Activated T-cell treated with anti-CD3 and anti-CD28 coated beads for 1 hour (primary cell): ENCODE data around the gene TEN1.
"Not testable (repeated sequence)": the region's sequence is repeated elsewhere in the genome, so short reads cannot be mapped to it uniquely, and the experiment has no call there.

Experiments used
- DNase-seq: peaks from one replicate; pipeline ENCODE4 v3.0.0-alpha.2; 2020; ENCODE audit warnings: low read depth

Gene TEN1

GRCh38 chr17:76025294-76025693 lies 46.3 kb downstream of the TEN1 start:
- DNase-seq = no peak

- no peak for DNase-seq
Observed at GRCh38 chr17:76026714-76027158, 47.7 kb downstream of the TEN1 start.

GRCh38 chr17:76027159-76027839 lies 48.3 kb downstream of the TEN1 start, which contains the start of gene EVPL:
Gene EVPL (minus strand): TSS chr17:76027306. CDS start chr17:76027198, 108 bp downstream.
- DNase-seq = no peak

DNA sequence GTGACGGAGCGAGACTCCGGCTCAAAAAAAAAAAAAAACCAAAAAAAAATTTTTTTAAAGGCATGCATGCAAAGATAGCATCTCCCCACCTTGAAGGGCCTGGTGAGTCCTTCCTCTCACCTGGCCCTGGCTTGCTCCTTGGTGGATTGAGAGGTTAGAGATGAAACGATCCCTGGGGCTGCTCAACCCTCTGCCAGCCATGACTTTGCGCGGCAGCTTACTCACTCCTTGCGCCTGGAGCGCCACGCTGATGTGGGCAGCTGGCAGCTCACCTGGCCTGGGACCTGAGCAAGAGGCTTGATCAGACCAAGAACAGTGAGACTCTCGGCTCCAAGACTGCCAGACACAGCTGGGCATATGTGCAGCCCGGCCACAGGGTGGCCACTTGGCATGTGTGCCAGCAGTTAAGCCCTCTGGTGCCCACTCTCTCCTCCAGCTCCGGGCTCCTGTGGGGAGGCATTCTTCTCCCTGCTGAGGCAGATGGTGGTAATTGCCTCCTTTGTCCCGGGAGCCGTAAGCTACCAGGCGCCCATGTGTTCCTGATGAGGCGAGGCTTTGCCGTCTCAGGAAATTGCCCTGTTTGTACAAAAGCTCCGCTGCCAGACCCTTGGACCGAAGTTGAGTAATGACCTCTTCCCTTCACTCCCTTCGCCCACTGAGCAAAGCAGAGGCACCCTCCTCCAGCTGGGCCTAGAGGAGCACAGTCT lies 53.2 kb downstream of the TEN1 start:
- DNase-seq = no peak

DNA sequence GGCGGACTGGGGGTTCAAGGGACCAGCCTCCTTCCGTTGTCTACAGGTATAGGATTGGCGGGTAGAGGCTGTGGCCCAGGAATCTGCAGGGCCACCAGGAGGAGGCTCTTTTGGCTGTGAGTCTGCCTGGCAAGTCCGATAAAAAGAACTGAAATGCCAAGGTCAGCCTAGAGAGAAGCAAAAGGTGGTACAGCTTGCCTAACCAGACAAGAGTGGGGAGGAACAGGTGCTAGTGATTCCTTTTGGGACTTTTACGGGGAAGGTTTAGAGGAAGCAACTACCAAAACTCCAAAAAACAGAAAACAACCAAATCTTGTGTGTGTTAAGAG lies 53.7 kb downstream of the TEN1 start:
- no peak for DNase-seq

- no peak for DNase-seq
Observed at GRCh38 chr17:76033139-76033538, 54.1 kb downstream of the TEN1 start.

GRCh38 chr17:76034428-76035350 lies 55.6 kb downstream of the TEN1 start:
- DNase-seq = no peak

GRCh38 chr17:76036497-76037261 lies 57.6 kb downstream of the TEN1 start:
- DNase-seq = no peak

- no peak for DNase-seq
Observed at GRCh38 chr17:76038050-76038449, 59.0 kb downstream of the TEN1 start.

- DNase-seq = no peak
Observed at GRCh38 chr17:76039121-76039520, 60.1 kb downstream of the TEN1 start.

DNA sequence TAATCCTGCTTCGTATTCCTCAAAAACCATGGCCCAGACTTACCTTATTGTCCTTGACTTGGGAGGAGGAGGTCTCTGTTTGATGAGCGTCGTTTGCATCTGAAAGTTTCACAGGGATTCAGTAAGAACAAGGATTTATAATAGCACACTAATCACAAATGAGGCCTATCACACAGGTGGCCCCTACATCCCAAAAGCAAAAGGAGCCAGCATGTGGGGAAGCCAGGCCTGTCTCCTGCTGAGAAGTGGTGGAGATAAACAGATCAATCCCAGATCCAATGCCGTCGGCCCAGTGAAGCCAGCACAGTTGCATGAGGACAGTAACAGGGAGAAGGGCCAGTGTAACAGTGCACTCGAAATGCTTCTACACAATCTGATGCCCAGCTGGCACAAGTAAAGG lies 61.3 kb downstream of the TEN1 start:
- DNase-seq = no peak

DNA sequence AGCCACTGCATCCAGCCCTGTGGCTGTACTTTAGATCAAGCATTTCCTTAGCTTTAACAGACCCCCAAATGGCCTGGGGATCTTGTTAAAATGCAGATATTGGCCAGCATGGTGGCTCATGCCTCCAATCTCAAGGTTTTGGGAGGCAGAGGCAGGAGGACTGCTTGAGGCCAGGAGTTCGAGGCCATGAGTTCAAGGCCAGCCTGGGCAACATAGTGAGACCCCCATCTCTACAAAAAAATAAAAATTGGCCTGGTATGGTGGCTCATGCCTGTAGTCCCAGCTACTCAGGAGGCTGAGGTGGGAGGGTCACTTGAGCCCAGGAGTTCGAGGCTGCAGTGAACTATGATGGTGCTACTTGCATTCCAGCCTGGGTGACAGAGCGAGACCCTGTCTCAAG lies 63.8 kb downstream of the TEN1 start:
- not testable (repeated sequence) for DNase-seq

DNA sequence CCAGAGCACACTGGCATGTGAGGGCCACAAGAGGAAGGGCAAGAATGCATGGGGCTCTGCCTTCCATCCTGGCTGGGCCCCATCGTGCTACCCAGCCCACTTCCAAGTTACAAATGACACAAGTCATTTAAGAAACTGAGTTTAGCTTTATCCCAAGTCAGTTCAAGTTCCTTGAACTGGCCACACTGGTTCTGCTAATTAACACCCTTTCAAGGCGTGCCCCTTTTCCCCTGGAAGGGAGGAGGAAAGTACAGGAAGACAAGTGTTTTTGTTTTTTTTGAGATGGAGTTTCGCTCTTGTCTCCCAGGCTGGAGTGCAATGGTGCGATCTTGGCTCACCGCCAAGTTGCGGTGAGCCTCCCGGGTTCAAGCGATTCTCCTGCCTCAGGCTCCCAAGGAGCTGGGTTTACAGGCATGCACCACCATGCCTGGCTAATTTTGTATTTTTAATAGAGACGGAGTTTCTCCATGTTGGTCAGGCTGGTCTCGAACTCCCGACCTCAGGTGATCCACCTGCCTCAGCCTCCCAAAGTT lies 65.5 kb downstream of the TEN1 start:
- not testable (repeated sequence) for DNase-seq

GRCh38 chr17:76046064-76046463 lies 67.0 kb downstream of the TEN1 start:
- no peak for DNase-seq

DNA sequence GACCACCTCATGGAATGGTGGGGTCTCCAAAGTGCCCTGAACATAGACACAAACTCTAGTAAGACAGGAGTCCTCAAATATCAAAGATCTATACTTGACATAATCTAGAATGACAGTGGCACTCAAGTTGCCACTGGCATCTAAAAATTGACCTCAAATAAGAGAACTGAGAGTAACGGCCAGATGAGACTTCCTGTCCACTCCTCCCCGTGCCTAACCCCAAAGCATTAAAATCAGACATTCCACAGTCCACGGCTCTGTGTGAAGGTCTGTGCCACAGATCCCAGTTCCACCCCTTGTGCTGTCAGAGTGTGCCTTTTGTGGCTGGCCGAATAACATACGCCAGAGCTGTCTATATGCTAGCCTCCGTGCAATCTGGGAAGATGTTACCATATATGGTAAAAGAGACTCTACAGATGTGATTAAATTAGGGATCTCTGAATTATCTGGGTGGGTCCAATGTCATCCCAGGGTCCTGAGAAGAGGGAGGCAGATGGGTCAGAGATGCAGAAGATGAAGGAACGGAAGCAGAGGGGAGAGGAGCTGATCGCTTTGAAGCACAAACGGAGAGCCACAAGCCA lies 69.1 kb downstream of the TEN1 start:
- DNase-seq = no peak

DNA sequence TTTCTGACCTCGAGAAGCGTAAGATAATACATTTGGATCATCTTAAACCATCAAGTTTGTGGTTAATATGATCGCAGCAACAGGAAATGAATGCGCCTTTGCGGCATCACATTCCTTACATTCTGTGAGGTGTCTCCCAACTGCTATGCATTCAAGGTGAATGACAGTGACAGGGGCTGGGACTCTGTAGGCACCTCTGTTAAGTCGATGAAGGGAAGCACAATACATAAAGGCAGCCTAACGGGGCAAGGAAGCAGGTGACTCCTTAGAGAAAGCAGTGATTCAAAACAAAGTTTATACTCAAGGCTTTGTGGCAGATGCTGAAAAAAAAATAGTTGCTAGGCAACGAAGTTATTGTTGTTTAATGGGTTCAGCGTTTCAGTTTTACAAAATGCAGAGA lies 69.7 kb downstream of the TEN1 start:
- no peak for DNase-seq

GRCh38 chr17:76049239-76049638 lies 70.2 kb downstream of the TEN1 start:
- DNase-seq = no peak

DNA sequence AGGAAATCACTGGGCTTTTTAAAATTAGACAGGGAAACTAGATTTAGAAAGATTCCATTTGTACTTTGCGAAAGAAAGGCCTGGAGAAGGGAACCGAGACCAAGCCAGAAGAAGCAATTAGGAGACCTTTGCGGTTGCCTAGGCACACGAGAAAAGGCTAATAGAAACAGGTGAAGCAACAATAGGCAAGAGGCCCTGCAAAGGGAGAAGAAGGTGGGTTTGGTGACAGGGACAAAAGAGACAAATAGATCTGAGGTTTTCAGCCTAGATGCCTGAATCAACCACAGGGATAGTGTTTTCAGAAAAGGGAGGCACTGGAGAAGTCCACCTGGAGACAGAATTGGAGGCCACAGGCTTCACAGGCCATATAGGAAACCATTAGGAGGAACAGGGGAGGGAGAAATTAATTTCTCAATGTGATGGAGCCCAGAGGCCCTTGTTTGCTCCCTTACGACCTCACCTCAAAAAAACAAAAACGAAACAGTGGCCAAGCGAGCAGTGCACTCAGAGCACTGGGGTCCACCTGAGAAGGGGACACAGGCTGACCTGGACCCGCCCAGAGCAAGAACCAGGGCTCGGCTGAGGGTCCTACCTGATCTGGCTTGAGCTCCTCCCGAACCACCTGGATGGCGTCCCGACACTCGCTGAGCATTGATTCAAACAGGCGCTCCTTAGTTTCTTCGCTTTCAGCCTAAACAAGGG lies 70.9 kb downstream of the TEN1 start:
- no peak for DNase-seq
